Measurements from ENCODE around the gene ANKFN1.
"Not testable (repeated sequence)": the region's sequence is repeated elsewhere in the genome, so short reads cannot be mapped to it uniquely, and the experiment has no call there.

ANKFN1 gene

DNA sequence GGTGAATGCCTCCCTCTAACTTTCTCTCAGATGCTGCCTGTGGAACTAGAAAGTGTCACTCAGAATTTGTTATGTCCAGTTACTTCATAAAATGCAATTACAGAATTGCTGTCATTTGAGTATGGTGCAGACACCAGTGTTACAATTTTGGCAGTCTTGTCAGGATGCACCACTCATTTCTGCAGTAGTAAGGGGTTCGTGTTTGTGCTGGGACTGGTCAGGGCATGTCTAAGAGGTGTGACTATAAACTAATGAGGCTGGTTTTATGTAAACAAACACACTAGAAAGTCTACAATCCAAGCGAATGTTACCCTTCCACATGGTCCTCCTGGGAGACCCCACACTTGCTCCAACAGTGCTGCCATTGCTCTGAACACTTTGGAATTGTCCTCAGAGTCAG is 206.2 kb downstream of the ANKFN1 start:
- DNase-seq = no peak

DNA sequence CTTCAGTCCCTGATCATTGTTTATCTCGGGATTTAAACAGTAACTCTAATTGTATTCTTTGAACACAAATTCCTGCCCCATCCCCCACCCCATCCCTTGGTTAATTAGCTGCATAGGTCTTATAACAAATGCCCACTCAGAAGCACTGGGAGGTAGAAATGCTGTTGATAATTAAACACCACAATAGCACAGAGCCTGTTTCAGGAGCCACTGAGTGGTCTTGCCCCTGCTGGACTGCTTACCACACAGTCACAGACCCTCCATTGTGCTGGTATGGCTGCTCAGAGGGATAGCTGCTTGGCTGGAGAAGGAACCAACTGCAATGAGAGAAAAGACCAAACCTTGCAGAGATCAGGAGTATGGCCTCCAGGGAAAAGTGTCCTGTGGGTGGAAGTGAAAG is 214.1 kb downstream of the ANKFN1 start:
- no peak for DNase-seq

DNA sequence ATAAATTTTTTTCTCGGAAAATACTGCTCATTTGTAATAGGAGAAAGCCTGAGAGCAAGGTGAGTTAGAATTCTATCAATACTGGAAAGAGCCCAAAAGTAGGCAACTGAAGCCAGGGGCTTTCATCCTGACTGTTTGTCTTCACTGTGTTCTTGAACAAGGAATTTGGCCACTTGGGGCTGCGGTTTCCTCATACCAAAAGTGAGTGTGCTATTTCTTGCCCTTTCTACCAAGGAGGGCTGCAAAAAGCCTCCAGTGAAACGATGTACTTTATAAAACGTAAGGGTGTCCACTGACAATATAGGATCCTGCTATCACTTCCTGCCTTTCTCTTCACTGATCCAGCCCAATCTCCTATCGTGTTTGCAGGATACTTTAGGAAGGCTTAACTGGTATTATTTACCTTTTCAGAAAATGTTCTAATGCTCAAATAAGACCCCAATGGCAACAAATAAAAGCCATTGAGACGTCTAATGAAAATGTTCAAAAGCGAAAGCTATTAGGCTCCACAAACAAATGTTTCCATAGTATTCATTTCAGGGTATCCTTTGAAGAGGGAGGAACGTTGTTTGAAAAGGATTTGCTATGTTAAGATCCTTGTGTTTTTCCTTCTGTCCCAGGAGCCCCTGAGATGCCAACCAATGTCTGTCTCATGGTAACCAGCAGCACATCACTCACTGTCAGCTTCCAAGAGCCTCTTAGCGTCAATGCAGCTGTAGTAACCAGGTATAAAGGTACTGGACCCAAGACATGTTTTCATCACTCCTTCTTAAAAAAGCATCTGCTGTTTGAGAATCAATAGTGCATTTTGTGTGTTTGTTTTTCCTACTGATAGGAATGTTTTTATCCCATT is 220.9 kb downstream of the ANKFN1 start:
- DNase-seq = no peak

DNA sequence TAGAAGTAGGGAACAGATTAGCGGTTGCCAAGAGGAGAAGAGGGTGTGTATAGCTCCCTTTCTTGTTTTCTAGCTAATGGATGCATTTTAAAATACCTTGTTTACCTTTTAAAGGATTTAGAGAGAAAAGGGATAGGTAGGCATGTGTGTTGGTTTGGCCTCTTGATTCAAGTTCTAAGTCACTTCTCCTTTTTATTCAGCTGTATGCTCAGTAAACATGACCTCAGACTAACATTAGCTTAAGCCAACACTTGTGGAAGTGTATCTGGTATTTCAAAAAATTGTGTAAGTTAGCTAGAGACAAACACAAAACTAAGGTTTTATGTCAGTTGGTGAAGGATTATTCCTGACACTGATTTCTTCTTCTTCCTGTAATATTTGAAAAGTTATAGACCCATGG is 236.1 kb downstream of the ANKFN1 start:
- no peak for DNase-seq

DNA sequence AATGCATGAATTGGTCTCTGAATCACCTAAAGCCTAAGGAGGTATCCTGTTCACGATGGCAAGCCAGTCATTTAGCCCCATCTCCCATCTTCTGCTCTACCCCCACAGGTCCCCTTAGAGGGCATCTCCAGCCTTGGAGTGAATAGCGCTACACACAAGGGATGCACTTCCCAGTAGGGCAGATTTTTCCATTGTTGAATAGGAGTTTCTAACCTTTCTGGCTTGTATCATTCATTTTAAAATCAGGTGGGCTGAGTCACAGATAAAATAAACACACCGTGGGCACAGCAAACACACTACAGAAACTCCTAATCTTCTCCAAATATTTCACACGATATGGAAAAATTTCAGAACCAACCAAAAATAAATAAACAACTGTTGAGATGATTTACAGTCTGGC is 239.0 kb downstream of the ANKFN1 start:
- no peak for DNase-seq

DNA sequence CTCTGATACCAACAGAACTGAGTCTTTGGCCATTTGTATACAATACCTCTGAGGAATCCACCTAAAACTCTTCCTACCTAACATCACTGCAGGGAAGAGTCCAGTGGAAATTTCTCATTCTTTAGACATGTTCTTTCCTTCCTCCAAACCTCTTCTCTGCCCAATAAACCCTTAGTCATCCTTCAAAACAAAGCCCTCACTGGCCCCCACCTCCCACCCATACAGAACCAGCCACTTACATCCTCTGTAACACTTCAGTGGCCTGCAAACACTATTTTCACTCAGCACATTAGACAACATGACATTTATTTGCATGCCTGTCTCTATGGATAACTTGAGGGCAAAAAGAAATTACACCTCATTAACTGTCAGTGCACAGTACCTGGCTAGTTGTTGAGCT is 239.9 kb downstream of the ANKFN1 start:
- DNase-seq = no peak

DNA sequence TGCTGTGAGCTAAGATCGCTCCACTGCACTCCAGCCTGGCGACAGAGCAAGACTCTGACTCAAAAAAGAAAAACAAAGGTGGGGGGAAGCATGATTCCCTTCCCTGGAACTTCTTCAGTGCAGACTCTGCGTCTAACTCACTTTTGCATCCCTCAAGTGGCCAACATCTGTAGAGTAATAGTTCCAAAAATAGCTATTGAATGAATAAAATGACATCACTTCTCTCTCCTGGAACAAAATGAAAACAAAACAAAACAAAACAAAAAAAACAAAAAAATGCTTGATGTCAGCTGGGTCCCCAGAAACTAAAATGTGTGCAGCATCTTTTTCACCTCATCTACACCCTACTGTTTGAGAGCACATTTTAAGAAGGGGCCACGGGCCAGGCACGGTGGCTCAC is 242.5 kb downstream of the ANKFN1 start:
- no peak for DNase-seq

DNA sequence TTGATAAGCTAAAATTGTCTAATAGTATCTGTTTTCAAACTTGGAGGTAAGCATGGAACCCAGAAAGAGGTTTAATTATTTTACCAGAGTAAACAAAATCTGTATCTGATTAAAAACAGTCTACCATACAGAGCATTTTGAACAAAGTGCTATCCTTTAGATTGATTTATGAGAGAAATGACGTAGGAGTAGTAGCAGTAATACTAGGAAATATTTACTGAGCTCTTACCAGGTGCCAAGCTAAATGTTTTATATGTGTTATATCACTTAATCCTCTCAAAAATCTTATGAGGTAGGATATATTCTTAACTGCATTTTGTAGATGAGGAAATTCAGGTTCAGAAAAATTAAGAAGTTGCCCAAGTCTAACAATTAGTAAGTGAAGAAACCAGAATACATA is 253.8 kb downstream of the ANKFN1 start:
- DNase-seq = no peak

DNA sequence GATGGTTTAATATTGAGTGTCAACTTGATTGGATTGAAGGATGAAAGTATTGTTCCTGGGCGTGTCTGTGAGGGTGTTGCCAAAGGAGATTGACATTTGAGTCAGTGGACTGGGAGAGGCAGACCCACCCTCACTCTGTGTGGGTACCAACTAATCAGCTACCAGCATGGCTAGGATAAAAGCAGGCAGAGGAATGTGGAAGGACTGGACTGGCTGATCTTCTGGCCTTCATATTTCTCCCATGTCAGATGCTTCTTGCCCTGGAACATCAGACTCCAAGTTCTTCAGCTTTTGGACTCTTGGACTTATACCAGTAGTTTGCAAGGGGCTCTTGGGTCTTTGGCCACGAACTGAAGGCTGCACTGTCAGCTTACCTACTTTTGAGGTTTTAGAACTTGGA is 259.1 kb downstream of the ANKFN1 start:
- DNase-seq = not testable (repeated sequence)

DNA sequence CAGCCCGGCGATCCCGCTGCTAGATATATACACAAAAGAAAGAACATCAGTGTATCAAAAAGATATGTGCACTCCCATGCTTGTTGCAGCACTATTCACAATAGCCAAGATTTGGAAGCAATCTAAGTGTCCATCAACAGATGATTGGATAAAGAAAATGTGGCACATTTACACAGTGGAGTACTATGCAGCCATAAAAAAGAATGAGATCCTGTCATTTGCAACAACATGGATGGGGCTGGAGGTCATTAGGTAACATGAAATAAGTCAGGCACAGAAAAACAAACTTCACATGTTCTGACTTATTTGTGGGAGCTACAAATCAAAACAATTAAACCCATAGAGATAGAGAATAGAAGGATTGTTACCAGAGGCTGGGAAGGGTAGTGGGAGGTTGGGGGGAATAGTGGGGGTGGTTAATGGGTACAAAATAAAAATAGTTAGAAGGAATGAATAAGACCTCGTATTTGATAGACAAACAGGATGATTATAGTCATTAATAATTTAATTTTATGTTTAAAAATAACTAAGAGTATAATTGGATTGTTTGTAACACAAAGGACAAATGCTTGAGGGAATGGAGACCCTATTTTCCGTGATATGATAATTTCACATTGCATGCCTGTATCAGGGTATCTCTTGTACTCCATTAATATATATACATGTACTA is 263.5 kb downstream of the ANKFN1 start:
- DNase-seq = no peak

DNA sequence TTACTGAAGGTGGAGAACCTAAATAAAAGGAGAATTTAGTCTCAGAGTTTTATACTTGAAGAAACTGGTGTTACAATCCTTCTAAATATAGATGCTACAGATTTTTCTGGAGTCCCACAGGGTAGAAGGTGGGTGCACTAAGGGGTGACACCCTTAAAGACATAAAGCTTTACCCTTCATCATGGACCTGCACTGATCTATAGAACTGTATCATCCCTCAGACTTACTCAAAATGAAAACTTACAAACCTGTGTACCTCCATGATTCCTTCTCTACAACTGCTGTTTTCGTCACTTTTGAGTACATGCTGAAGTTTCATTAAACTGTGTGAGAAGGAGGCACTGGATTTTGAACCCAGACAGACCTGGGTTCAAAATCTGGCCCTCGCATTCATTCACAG is 270.7 kb downstream of the ANKFN1 start:
- DNase-seq = no peak

DNA sequence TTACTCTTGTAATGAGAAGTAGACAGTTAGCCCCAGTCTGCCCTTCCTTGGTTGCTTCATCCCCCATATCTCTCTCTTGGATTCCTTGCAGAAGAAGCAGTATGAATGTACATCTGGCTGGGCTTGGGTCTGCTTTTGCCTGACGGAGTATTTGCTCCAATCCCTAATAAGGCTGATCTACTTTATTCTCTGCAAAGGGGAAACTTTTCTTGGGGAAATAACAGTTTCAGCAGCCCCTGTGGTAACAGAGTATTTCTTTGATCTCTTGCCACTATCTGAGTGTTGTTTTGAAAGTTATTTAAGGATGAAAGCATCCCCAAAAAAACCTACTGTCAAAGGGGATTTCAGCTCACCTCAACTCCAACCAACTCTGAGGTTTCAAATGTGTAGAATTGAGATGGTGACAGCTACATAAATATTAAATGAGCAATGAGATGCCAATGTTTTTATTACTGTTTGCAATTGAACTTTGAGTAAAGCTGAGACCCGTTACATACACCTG is 271.3 kb downstream of the ANKFN1 start:
- DNase-seq = no peak

DNA sequence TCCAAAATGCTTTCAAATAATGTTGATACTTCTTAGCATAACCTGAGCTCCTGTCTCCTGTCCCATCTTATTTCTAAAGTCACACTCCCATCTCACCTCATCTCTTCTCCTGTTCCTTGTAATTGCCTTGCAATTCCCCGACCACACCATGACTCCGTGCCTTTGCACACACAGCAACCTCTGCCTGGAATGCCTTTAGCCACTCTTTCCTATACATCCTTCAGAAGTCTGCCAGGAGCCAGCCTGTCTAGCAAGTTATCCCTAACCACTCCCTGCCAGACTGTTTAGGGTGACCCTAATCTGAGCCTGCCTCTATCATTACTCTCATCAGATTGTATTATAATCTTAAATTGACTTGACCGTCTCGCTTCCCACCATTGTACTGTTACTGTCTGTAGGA is 272.2 kb downstream of the ANKFN1 start:
- no peak for DNase-seq

DNA sequence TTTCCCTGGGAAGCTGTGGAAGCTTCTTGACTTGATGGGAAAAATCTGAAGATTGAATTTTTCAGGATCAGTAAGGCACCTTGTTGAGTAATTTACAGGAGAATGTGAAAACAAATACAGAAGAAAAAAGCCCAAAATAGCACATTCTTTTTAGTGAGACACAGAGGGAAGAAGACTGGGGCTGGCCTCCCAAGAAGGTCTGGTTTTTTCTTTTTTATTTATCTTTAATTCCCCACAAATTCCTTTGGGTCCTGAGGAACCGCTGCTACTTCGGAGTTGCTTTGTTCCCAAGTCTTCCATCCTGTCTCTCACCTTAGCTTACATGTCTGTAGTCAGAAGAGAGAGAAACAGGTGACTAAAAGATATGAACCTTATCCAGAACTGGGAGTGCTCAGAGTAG is 273.6 kb downstream of the ANKFN1 start:
- no peak for DNase-seq

DNA sequence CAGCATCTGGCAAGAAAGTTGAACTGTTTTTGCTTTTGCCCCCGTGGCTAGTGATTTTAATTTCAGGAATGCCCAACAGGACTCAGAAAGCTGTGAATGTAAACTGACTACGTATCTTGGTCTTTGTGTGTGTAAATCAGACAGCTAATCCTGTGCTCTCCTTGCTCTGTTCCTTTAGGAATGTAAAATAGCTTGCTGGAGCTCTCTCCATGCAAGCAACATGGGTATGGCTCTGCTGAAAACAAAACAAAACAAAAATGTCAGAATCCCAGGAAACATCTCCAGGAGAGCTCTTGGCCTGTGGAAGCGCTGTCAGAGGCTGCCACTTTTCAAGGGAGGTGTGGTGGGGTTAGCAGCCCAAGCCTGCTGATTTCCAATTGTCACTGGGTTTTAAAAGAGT is 278.5 kb downstream of the ANKFN1 start:
- no peak for DNase-seq

DNA sequence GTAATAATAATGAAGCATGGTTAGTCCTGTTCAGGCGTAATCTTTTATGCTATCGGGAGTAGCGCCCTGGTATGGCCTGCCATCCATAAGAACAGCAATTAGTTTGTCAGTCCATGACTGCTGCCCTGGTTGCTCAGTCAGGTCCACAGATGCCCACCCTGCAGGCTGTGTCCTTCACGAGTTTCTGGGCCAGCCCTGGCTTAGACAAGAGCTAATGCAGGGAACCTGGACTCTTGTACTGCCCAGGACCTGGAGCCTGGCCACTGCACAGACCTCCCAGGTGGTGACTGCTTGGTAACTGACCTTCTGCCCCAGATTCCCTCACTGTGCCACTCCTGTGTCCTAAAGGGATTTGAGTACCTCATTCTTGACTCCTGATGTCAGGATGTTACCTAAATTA is 279.2 kb downstream of the ANKFN1 start:
- DNase-seq = no peak

DNA sequence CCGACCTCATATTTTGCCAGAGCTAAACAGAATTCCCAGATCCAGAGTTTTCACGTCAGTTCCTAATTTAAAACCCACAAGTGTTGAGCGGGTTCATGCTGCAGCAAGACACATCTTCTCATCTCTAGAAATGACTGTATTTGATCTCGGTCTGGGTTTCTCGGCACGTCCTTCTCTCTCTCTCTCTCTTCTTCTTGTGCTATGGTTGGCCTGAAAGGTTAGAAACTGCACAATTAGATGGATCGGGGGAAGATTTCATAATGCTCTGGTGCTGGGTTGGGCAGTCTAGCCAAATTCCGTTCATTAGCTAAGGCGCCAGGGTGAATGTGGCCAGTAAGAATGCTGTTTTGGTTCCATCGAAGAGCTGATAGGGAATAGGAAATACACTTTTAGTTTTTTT is 281.3 kb downstream of the ANKFN1 start:
- no peak for DNase-seq

DNA sequence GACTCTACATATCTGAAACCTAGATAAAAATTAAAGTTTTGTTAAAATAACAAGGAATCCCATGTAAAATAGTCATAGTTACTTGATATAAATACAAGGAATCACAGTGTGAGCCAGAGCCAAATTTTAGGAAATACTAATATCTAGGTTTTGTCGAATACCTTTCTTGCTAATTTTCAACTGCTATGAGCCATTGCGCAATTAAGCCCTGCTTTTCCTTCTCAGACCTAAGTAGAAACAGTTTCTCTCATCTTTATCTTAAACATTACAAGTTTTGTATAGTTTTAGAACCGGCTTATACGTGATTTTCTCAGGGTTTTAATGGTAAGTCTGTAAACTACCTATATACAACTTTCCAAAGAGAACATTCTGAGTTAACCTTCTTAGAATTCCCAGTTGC is 282.9 kb downstream of the ANKFN1 start:
- DNase-seq = no peak

DNA sequence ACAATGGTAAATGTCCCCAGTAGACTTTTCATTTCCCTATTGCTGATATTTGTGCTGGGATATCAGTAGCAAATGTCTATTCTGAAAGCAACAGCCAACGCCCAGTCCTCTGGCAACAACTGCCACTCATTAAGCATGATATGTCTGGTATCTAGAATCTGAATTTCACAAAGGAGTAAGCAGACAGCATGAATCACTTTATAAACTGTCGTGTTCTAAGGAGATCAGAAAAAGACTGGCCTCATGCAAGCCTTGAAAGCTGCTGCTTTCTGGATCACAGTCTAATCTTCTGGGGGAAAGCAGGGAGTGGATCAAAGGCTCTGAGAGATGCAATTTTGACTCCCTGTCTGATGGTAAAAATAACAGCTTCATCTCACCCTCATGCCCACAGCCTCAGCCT is 287.1 kb downstream of the ANKFN1 start:
- DNase-seq = no peak

DNA sequence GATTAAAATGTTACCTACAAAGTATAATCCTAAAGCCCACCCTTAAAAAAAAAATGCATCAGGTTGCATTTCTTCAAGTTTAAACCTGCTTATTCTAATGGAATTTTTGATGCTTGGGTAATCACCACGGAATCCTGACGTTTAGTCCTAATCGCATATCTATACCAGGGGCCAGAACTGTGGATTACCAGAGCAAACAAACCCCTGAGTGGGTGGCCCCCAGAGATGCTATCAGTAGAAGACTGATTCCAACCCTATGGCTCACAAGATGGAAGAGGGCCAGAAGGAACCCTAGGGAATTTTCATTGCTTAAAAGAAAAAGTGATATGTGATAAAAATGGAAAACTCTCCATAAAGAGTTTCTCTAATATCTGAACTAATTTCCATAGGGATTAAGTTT is 288.0 kb downstream of the ANKFN1 start:
- DNase-seq = no peak

DNA sequence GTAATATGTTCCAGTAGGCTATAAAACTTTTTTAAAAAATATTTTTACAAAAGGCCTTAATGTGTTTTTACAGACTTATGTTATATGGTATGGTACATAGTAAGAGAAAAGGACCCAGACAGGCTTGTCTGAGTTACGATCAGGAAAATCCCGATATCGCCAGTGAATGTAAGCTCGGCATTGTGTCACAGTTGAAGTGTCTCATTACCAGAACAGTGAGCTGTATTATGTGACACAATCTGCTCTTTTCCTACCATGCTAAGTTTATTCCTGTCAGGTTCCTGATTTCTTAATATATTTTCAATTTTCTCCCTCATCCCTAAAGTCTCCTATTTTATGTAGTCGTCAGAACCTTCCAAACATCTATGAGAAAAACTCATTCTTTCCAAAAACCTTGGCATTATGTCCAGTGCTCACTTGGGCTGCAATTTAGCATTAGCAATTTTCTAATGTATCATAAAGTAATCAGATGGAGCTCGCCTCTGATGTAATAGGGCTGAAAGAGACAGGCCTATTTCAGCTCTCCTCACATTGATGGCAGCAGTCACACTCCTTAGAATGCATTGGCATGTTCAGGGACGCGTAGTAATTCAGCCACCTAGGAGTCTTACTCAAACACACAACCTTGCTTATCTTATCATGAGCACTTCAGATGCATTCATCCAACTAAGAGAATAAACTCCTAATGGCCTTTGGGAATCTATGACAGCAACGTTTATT is 292.6 kb downstream of the ANKFN1 start:
- DNase-seq = no peak

DNA sequence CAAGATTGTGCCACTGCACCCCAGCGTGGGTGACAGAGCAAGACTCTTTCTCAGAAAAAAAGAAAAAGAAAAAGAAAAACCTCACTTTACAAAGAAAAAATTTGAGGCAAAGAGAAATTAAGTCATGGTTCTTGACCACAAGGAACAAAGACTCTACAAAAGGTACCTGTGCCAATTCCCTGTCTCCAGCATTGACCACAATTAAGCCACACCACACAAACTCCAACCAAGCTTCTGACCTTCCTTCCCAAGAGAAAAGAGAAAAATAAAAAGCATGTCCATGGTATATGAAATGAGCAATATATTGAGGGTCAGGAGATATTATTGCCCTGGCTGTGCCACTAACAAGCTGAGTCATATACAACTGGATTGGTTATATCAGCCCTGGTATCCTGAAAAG is 293.9 kb downstream of the ANKFN1 start:
- no peak for DNase-seq

DNA sequence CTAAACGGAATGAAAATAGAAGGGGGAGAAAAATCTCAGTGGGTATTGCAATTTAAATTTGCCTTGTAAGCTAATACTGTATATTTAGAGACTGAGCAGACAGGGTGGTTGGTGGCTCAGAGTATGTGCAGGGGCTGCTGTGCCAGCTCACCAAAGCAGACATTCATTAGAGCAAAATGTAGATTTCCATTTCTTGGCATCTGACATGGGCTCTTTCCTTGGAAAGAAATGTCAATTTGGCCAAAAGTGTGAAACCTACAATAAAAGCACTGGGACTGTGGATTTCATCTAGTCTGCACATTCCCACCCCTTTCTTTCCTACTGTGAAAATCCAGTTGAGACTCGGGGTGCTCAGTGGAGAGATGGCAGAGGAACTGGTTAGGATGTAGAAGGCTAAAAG is 295.1 kb downstream of the ANKFN1 start:
- DNase-seq = no peak

DNA sequence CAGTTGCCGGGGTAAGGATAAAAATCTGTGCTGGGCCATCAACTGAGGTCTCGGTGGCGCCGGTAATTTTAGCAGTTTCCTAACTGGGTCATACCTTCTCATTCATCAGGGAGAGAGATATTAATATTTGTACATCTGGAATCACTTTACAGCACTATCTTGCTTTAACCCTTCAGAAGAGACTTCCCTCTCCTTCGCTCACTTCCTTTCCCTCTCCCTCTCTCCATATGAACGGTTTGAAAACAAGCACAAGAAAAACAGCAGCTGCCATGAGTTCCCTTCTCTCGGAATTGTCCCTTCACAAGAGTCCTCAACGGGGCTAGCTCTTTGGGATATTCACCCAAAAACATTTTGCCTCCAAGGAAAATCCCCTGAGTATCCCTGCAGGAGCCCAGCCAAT is 295.9 kb downstream of the ANKFN1 start:
- no peak for DNase-seq
